DND-41 (cell line): ENCODE results near the gene MCCD1.

ENCODE experiments used
- CTCF ChIP-seq: IDR thresholded peaks from 2 replicates; pipeline ENCODE4 v1.5.1; 2012; ENCODE audit warnings: borderline replicate concordance, low read length, moderate library complexity, mild to moderate bottlenecking; ENCODE audit not compliant: poor library complexity, severe bottlenecking; ENCODE audit errors: extremely low read depth
- EZH2 ChIP-seq: IDR thresholded peaks from 3 replicates; pipeline ENCODE4 v1.6.1; 2012; ENCODE audit warnings: borderline replicate concordance, low read depth, mild to moderate bottlenecking, moderate library complexity, low read length, inconsistent platforms; ENCODE audit not compliant: severe bottlenecking

- TF ChIP-seq CTCF (no peak), EZH2 (no peak)
These were observed 39.8 kb downstream of the MCCD1 start for GRCh38 chr6:31568537-31568961.
